ENCODE data around the gene ADCY3. TPM values are rescaled to one million over a fixed set of nuclear protein-coding genes. Genes with fewer than 3 reads are reported as not detected.

Gene ADCY3
- total RNA-seq, 2 experiments from 2014 or later: 46.3 to 47.9 TPM

DNA sequence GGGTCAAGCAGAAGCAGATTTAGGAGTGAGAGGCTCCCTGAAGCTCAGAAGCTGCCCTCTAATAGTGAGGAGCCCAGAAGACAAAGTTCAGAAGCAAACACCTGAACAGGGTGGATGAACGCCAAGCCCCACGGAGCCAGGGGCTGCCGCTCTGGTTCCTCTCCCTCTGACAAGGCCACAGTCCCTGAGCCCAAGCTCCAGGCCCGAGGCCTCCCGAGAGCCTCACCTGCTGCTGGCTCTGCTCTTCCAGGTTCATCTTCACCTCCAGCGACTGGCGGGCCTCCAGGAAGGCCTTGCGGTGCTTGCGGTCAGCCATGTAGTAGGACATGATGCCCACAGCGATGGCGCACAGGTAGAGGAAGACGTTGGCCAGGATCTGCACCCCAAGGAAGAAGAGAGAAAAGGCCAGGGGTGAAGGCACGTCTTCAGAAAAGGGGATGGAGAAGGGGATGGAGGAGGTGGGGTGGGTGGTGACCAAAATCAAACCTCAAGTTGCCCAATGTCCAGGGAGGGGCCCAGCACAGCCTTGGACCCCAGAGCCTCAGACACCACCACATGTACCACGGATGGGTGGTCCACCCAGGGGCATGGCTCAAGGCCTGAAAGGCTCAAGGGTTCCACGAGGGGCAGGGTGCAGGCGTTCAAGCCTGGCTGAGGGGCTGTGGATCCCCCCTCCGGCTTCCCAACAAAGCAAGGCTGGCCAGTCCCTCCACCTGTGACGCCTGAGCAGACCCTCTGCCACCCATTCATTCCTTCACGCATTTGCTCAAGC is 47.5 kb downstream of the ADCY3 start:
- Mint-ChIP-seq H3K27me3 (no peaks in the 10 kb centered on the region), H3K27ac (no peak overlapping the region), H3K36me3 (ENCODE audit: low read depth) (peaks cover 6% of the 10 kb centered on the region), H3K9me3 (no peaks in the 10 kb centered on the region), H3K4me3 (no peak overlapping the region), H3K4me1 (ENCODE audit: low read depth) (no peaks in the 10 kb centered on the region)
- POLR2A ChIA-PET: no interaction called here
- CTCF ChIA-PET: no interaction called here
- TF ChIP-seq CTCF (IDR thresholded peaks at IDR 0.05): no peak
- intact Hi-C loops (cut with micrococcal nuclease): no loop called here
- ATAC-seq (no peak), DNase-seq (no peak)

GRCh38 chr2:24871852-24872333 is 48.1 kb downstream of the ADCY3 start:
- H3K27ac Mint-ChIP-seq: no peak overlapping the region
- CTCF ChIA-PET: no interaction called here
- H3K4me3 Mint-ChIP-seq: no peak overlapping the region
- intact Hi-C loops (cut with micrococcal nuclease): no loop called here
- no peaks in the 10 kb centered on the region for H3K27me3 Mint-ChIP-seq
- POLR2A ChIA-PET: no interaction called here
- no peak for DNase-seq
- no peak for TF ChIP-seq CTCF (IDR thresholded peaks at IDR 0.05)
- ATAC-seq: no peak
- peaks cover 1% of the 10 kb centered on the region for H3K4me1 Mint-ChIP-seq (ENCODE audit: low read depth)
- H3K9me3 Mint-ChIP-seq: no peaks in the 10 kb centered on the region
- H3K36me3 Mint-ChIP-seq (ENCODE audit: low read depth): peaks cover 6% of the 10 kb centered on the region

DNA sequence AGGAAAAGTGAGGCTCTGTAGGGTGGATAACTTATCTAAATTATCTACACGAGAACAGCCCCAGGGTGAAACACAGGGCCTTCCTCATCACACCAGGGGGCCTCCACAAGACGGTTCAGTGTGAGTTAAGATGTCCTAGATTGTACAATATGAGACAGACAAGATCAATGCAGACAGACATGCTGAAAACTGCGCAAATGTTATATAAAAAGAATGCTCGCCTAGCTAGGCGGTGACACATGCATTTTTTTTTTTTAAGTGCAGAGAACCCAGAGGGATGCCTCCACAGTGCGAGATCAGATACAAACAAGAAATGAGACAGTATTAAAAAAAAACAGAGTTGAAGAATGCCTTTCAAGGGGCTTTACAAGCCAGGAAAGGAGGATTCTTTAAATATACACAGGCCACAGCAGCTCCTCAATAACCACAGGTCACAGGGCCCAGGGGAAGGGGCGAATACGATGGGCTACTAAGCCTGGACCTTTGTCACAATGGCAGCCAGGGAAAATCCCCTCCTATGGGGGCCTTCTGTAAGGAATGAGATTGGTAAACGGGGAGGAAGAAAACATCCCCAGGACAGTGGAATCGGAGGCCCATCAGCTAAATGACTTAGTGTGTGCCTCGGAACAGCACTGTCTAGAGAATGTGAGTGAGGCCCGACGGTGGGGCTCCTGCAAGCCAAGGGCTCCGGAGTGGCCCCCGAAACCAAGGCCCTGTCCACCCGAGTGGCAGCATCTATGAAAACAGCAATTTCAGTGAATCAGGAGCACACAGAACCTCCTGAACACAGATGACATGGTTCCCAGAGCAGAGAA is 48.9 kb downstream of the ADCY3 start:
- Mint-ChIP-seq H3K4me1 (ENCODE audit: low read depth) (peaks cover 4% of the 10 kb centered on the region), H3K27ac (no peak overlapping the region), H3K9me3 (no peaks in the 10 kb centered on the region), H3K36me3 (ENCODE audit: low read depth) (peaks cover 8% of the 10 kb centered on the region), H3K4me3 (no peak overlapping the region), H3K27me3 (no peaks in the 10 kb centered on the region)
- TF ChIP-seq CTCF (IDR thresholded peaks at IDR 0.05): no peak
- ChIA-PET POLR2A (no interaction called here), CTCF (no interaction called here)
- DNase-seq (no peak), ATAC-seq (no peak)
- intact Hi-C loops (cut with micrococcal nuclease): no loop called here

DNA sequence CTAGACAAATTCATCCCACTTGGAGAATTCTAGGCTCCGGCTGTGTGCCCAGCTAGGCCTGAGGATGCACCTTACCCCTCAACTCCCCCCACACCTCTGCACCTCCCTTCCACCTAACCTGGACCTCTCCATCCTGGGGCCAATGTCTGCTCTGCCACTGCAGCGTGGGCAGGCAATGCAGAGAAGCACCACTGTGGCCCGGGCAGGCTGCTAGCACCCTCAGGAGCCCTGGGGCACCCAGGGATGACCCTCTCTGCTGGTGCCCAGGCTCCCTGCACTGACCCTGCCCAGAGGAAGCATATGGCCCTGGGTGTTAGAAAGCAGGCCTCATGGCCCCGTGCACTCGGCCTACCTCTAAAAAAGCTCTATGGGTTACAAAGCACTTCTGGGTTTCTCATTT is 49.6 kb downstream of the ADCY3 start:
- peaks cover 4% of the 10 kb centered on the region for H3K4me1 Mint-ChIP-seq (ENCODE audit: low read depth)
- H3K9me3 Mint-ChIP-seq: no peaks in the 10 kb centered on the region
- no peaks in the 10 kb centered on the region for H3K27me3 Mint-ChIP-seq
- ChIA-PET CTCF (no interaction called here), POLR2A (no interaction called here)
- TF ChIP-seq CTCF (IDR thresholded peaks at IDR 0.05): no peak
- H3K4me3 Mint-ChIP-seq: no peak overlapping the region
- intact Hi-C loops (cut with micrococcal nuclease): no loop called here
- no peak overlapping the region for H3K27ac Mint-ChIP-seq
- H3K36me3 Mint-ChIP-seq (ENCODE audit: low read depth): peaks cover 8% of the 10 kb centered on the region
- no peak for DNase-seq
- ATAC-seq: no peak

- POLR2A ChIA-PET: no interaction called here
- no peak for ATAC-seq
- H3K27me3 Mint-ChIP-seq: no peaks in the 10 kb centered on the region
- intact Hi-C loops (cut with micrococcal nuclease): no loop called here
- CTCF ChIA-PET: no interaction called here
- no peak for DNase-seq
- H3K4me3 Mint-ChIP-seq: no peak overlapping the region
- peaks cover 4% of the 10 kb centered on the region for H3K4me1 Mint-ChIP-seq (ENCODE audit: low read depth)
- H3K36me3 Mint-ChIP-seq (ENCODE audit: low read depth): peaks cover 6% of the 10 kb centered on the region
- no peaks in the 10 kb centered on the region for H3K9me3 Mint-ChIP-seq
- no peak overlapping the region for H3K27ac Mint-ChIP-seq
- TF ChIP-seq CTCF (IDR thresholded peaks at IDR 0.05): no peak
Measured at GRCh38 chr2:24866946-24867345, 53.1 kb downstream of the ADCY3 start.
